HCT116 (cell line): ENCODE results near the gene CS. TPM values are rescaled to one million over a fixed set of nuclear protein-coding genes. Genes with fewer than 3 reads are reported as not detected.
"Not testable (repeated sequence)": the region's sequence is repeated elsewhere in the genome, so short reads cannot be mapped to it uniquely, and the experiment has no call there.

Experiments
- ATAC-seq: fragments of 200-7000 bp; cut with Tn5 transposase; 2 replicates; pipeline ENCODE4 v1.9.1; 2020; ENCODE audit warnings: mild to moderate bottlenecking, moderate library complexity
- BruUV-seq: library from RNA; stranded (reverse); fragments of 400-500 nt; replicated peaks from 2 replicates; lab custom pipeline; 2021; lab: Mats Ljungman, UMichigan
- CTCF ChIA-PET: fragments of 300-600 bp; sonication (Branson Sonifier 250); formaldehyde crosslinking; loops from one replicate; lab custom pipeline; 2021; ENCODE audit warnings: antibody characterized with exemption; lab: Charles Lee
- POLR2A ChIA-PET: fragments of 300-600, 350-600 bp; sonication (Branson Sonifier 250); formaldehyde crosslinking; loops from one replicate; lab custom pipeline; 2021; ENCODE audit warnings: antibody characterized with exemption; lab: Charles Lee
- RAD21 ChIA-PET, 2 experiments: fragments of 300-600 bp; sonication (Branson Sonifier 250); formaldehyde crosslinking; loops; one replicate each; lab custom pipeline; 2023; ENCODE audit warnings: low total read pairs in 2 of 2; ENCODE audit not compliant: uncharacterized antibody in 2 of 2, unreplicated experiment in 2 of 2, low non-redundant PET in 1 of 2; lab: Charles Lee
- DNase-seq: peaks from one replicate; pipeline ENCODE4 v3.0.0-alpha.2; 2010; ENCODE audit warnings: low read depth, low spot score
- H2AFZ ChIP-seq: fragments of 200-600 bp; shearing (Covaris generic), sonication (generic); 2 replicates; pipeline ENCODE4 v1.6.1; 2017; ENCODE audit warnings: low read depth, mixed run types, mixed read lengths, antibody characterized with exemption, low read length; ENCODE audit not compliant: poor library complexity, severe bottlenecking
- H3K27ac ChIP-seq: 2 replicates; pipeline ENCODE4 v1.5.1; 2012; ENCODE audit warnings: low read depth, low read length
- H3K27me3 ChIP-seq: fragments of 200-600 bp; sonication (generic); 2 replicates; pipeline ENCODE4 v1.6.1; 2016; ENCODE audit warnings: mixed run types, low read length, mixed read lengths; ENCODE audit not compliant: insufficient read depth
- H3K36me3 ChIP-seq, 2 experiments: fragments of 200-500 bp in 1 of 2; fragments of 200-600 bp in 1 of 2; sonication (Bioruptor generic) in 1 of 2; sonication (generic) in 1 of 2; 2 replicates each; pipeline versions ENCODE4 v1.5.1 to v1.6.1; 2014 to 2016; ENCODE audit warnings: low read length in 2 of 2, inconsistent platforms in 1 of 2, mixed read lengths in 1 of 2, mixed run types in 1 of 2; ENCODE audit not compliant: insufficient read depth in 2 of 2, control insufficient read depth in 1 of 2
- H3K4me1 ChIP-seq, 2 experiments: fragments of 200-600 bp in 1 of 2; sonication (generic) in 1 of 2; 2 replicates each; pipeline versions ENCODE4 v1.5.1 to v1.6.1; 2012 to 2017; ENCODE audit warnings: low read length in 2 of 2, inconsistent platforms in 1 of 2, mild to moderate bottlenecking in 1 of 2, mixed read lengths in 1 of 2, mixed run types in 1 of 2, moderate library complexity in 1 of 2; ENCODE audit not compliant: insufficient read depth in 2 of 2, control insufficient read depth in 1 of 2
- H3K4me2 ChIP-seq: fragments of 200-600 bp; sonication (generic); 2 replicates; pipeline ENCODE4 v1.6.1; 2017; ENCODE audit warnings: mixed run types, low read length, mixed read lengths
- H3K4me3 ChIP-seq, 2 experiments: fragments of 200-600 bp in 1 of 2; sonication (generic) in 1 of 2; replicated peaks in 1 of 2; 2 replicates each; pipeline ENCODE4 v1.5.1; 2011 to 2016; ENCODE audit warnings: low read length in 2 of 2, control low read depth in 1 of 2, low read depth in 1 of 2, mild to moderate bottlenecking in 1 of 2, mixed read lengths in 1 of 2, mixed run types in 1 of 2
- H3K79me2 ChIP-seq: fragments of 200-600 bp; sonication (generic); 2 replicates; pipeline ENCODE4 v1.6.1; 2017; ENCODE audit warnings: mild to moderate bottlenecking, mixed run types, low read length, moderate library complexity, mixed read lengths; ENCODE audit not compliant: insufficient read depth
- H3K9ac ChIP-seq: fragments of 200-600 bp; sonication (generic); 2 replicates; pipeline ENCODE4 v1.6.1; 2016; ENCODE audit warnings: low read length, mixed read lengths
- H3K9me2 ChIP-seq: fragments of 200-600 bp; sonication (generic), shearing (Covaris generic); 2 replicates; pipeline ENCODE4 v1.6.1; 2017; ENCODE audit warnings: mixed run types, mild to moderate bottlenecking, moderate library complexity; ENCODE audit not compliant: insufficient read depth
- H3K9me3 ChIP-seq, 2 experiments: fragments of 200-500 bp in 1 of 2; fragments of 200-600 bp in 1 of 2; sonication (Bioruptor generic) in 1 of 2; sonication (generic) in 1 of 2; 2 replicates each; pipeline ENCODE4 v1.6.1; 2014 to 2017; ENCODE audit warnings: low read length in 2 of 2, mixed read lengths in 2 of 2, inconsistent platforms in 1 of 2, low read depth in 1 of 2, mild to moderate bottlenecking in 1 of 2, mixed run types in 1 of 2, moderate library complexity in 1 of 2; ENCODE audit not compliant: control insufficient read depth in 1 of 2, insufficient read depth in 1 of 2
- H4K20me1 ChIP-seq: fragments of 200-600 bp; sonication (generic), shearing (Covaris generic); 2 replicates; pipeline ENCODE4 v1.6.1; 2017; ENCODE audit warnings: mixed run types, mild to moderate bottlenecking, moderate library complexity; ENCODE audit not compliant: insufficient read depth
- CEBPB ChIP-seq: IDR thresholded peaks from 2 replicates; pipeline ENCODE4 v1.6.1; 2012; ENCODE audit warnings: low read depth
- EGR1 ChIP-seq: IDR thresholded peaks from 2 replicates; pipeline ENCODE4 v1.6.1; 2012; ENCODE audit warnings: low read depth
- ELF1 ChIP-seq: IDR thresholded peaks from 2 replicates; pipeline ENCODE4 v1.6.1; 2012; ENCODE audit warnings: low read depth, borderline replicate concordance
- EZH2 ChIP-seq: fragments of 200-600 bp; sonication (generic); IDR thresholded peaks from 2 replicates; pipeline ENCODE4 v1.6.1; 2017; ENCODE audit warnings: antibody characterized with exemption, mixed run types
- EZH2phosphoT487 ChIP-seq: fragments of 200-600 bp; IDR thresholded peaks from 2 replicates; pipeline ENCODE4 v1.6.1; 2018; ENCODE audit warnings: antibody characterized with exemption, borderline replicate concordance
- FOSL1 ChIP-seq: IDR thresholded peaks from 2 replicates; pipeline ENCODE4 v1.6.1; 2012; ENCODE audit warnings: low read depth
- SIN3A ChIP-seq: IDR thresholded peaks from 2 replicates; pipeline ENCODE4 v1.6.1; 2012; ENCODE audit warnings: low read depth
- SRF ChIP-seq: IDR thresholded peaks from 2 replicates; pipeline ENCODE4 v1.6.1; 2012; ENCODE audit warnings: low read depth
- TCF7L2 ChIP-seq: IDR thresholded peaks from 2 replicates; pipeline ENCODE4 v1.7.0; 2011; ENCODE audit warnings: borderline replicate concordance, inconsistent platforms; ENCODE audit not compliant: insufficient read depth, insufficient read length; ENCODE audit errors: extremely low read depth
- ZFX ChIP-seq: fragments of 450-650 bp; IDR thresholded peaks from 2 replicates; pipeline ENCODE4 v1.6.1; 2017
- ZNF274 ChIP-seq: fragments of 200-500 bp; sonication (Bioruptor generic); IDR thresholded peaks from 2 replicates; pipeline ENCODE4 v1.6.1; 2014; ENCODE audit warnings: mild to moderate bottlenecking, low read depth, low read length, inconsistent platforms
- intact Hi-C: fragments of 100-400 bp; cut with micrococcal nuclease; formaldehyde crosslinking; loops from 2 replicates; pipeline ENCODE4 v1.10.0; 2022
- total RNA-seq: library from RNA; stranded (reverse); gene quantifications from one replicate; pipeline ENCODE4 v1.2.1, GENCODE V29; 2021; ENCODE audit not compliant: unreplicated experiment
- TF ChIP-seq, protein P1 (sequence below): IDR thresholded peaks from 2 replicates; pipeline ENCODE4 v1.6.1; 2012
- TF ChIP-seq, protein P2 (sequence below): IDR thresholded peaks from 2 replicates; pipeline ENCODE4 v1.6.1; 2012; ENCODE audit warnings: low read depth
- TF ChIP-seq, protein P3 (sequence below): IDR thresholded peaks from 2 replicates; pipeline ENCODE4 v1.6.1; 2011; ENCODE audit warnings: mild to moderate bottlenecking, low read length, moderate library complexity; ENCODE audit not compliant: insufficient replicate concordance; ENCODE audit errors: extremely low read depth

The CS gene
- total RNA-seq, 1 experiment from 2014 or later, result 270 TPM

DNA sequence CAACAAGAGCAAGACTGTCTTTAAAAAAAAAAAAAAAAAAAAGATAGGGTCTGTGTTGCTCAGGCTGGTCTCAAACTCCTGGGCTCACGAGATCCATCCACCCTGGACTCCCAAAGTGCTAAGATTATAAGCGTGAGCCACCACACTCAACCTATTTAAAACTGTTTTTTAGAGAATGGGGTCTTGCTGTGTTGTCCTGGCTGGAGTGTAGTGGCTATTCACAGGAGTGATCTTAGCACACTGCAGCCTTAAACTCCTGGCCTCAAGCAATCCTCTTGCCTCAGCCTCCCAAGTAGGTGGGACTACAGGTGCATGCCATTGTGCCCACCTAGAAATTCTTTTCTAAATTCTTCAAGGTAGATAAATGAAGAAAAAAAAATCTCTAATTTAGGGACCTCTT is 25.8 kb downstream of the CS start:
- no peaks in the 10 kb centered on the region for H3K4me1 ChIP-seq
- no peak overlapping the region for H3K9ac ChIP-seq
- H3K4me2 ChIP-seq, result no peak overlapping the region
- ATAC-seq, result no peak
- TF ChIP-seq ZFX (no peak), EZH2 (no peak), EZH2phosphoT487 (no peak), SIN3A (no peak), ELF1 (no peak), EGR1 (no peak), ZNF274 (no peak), TCF7L2 (no peak), FOSL1 (no peak), CEBPB (no peak), SRF (no peak)
- TF ChIP-seq, protein P1, sequence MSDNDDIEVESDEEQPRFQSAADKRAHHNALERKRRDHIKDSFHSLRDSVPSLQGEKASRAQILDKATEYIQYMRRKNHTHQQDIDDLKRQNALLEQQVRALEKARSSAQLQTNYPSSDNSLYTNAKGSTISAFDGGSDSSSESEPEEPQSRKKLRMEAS, result no peak
- TF ChIP-seq, protein P2, sequence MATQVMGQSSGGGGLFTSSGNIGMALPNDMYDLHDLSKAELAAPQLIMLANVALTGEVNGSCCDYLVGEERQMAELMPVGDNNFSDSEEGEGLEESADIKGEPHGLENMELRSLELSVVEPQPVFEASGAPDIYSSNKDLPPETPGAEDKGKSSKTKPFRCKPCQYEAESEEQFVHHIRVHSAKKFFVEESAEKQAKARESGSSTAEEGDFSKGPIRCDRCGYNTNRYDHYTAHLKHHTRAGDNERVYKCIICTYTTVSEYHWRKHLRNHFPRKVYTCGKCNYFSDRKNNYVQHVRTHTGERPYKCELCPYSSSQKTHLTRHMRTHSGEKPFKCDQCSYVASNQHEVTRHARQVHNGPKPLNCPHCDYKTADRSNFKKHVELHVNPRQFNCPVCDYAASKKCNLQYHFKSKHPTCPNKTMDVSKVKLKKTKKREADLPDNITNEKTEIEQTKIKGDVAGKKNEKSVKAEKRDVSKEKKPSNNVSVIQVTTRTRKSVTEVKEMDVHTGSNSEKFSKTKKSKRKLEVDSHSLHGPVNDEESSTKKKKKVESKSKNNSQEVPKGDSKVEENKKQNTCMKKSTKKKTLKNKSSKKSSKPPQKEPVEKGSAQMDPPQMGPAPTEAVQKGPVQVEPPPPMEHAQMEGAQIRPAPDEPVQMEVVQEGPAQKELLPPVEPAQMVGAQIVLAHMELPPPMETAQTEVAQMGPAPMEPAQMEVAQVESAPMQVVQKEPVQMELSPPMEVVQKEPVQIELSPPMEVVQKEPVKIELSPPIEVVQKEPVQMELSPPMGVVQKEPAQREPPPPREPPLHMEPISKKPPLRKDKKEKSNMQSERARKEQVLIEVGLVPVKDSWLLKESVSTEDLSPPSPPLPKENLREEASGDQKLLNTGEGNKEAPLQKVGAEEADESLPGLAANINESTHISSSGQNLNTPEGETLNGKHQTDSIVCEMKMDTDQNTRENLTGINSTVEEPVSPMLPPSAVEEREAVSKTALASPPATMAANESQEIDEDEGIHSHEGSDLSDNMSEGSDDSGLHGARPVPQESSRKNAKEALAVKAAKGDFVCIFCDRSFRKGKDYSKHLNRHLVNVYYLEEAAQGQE, result no peak
- TF ChIP-seq, protein P3, sequence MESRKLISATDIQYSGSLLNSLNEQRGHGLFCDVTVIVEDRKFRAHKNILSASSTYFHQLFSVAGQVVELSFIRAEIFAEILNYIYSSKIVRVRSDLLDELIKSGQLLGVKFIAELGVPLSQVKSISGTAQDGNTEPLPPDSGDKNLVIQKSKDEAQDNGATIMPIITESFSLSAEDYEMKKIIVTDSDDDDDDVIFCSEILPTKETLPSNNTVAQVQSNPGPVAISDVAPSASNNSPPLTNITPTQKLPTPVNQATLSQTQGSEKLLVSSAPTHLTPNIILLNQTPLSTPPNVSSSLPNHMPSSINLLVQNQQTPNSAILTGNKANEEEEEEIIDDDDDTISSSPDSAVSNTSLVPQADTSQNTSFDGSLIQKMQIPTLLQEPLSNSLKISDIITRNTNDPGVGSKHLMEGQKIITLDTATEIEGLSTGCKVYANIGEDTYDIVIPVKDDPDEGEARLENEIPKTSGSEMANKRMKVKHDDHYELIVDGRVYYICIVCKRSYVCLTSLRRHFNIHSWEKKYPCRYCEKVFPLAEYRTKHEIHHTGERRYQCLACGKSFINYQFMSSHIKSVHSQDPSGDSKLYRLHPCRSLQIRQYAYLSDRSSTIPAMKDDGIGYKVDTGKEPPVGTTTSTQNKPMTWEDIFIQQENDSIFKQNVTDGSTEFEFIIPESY, result no peak
- H3K9me2 ChIP-seq, result no peaks in the 10 kb centered on the region
- ChIA-PET RAD21 (no interaction called here), POLR2A (no interaction called here), CTCF (no interaction called here)
- H3K27ac ChIP-seq, result no peak overlapping the region
- BruUV-seq, result no TSS peak
- peaks cover 42 to 64% of the 10 kb centered on the region in 2 experiments for H3K36me3 ChIP-seq
- no peaks in the 10 kb centered on the region for H4K20me1 ChIP-seq
- H3K79me2 ChIP-seq, result no peaks in the 10 kb centered on the region
- no peak for DNase-seq
- H3K9me3 ChIP-seq, result no peaks in the 10 kb centered on the region
- H2AFZ ChIP-seq, result no peak overlapping the region
- H3K27me3 ChIP-seq, result no peaks in the 10 kb centered on the region
- H3K4me3 ChIP-seq, result no peak overlapping the region
- intact Hi-C loops, result no loop called here

DNA sequence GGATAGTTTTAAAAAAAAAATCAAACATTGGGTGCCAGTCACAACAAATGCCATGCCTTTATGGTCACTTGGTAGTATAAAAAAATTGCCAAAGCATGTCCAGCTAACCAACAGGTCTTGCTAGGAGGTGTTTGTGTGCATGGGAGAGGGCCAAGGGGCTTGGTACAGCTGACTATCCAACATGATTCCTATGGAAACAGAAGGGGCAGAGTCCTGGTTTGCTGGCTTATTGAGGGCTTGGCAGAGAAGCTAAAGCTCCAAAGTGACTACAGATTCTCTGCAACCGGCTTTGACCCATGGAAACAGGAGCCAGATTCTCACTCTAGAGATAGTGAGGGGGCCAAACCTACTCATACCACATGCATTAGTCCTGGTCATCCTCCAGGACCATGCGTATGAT is 27.7 kb downstream of the CS start:
- H3K4me1 ChIP-seq, H3K4me3 ChIP-seq, POLR2A ChIA-PET, ATAC-seq, H3K9ac ChIP-seq, DNase-seq, CTCF ChIA-PET, H3K9me2 ChIP-seq, RAD21 ChIA-PET, H2AFZ ChIP-seq, H3K79me2 ChIP-seq, H3K27ac ChIP-seq, intact Hi-C loops, H3K9me3 ChIP-seq, H3K27me3 ChIP-seq, H3K4me2 ChIP-seq, H4K20me1 ChIP-seq: not testable (repeated sequence)
- BruUV-seq, result TSS peak; percentile 62
- peaks cover 32 to 55% of the 10 kb centered on the region in 2 experiments for H3K36me3 ChIP-seq
